ENCODE data around the gene PTPN20. TPM values are rescaled to one million over a fixed set of nuclear protein-coding genes. Genes with fewer than 3 reads are reported as not detected.

PTPN20 gene
- total RNA-seq, 2 experiments from 2014 or later: not detected

- TF ChIP-seq CTCF (conservative IDR thresholded peaks at IDR 0.05; ENCODE audit: low read length) (no peak), EZH2phosphoT487 (IDR thresholded peaks at IDR 0.05; ENCODE audit: borderline replicate concordance, low read depth, low read length) (no peak)
- H3K9me3 ChIP-seq (ENCODE audit: low read length): no peaks in the 10 kb centered on the region
- intact Hi-C loops (cut with micrococcal nuclease; ENCODE audit: unreplicated experiment): no loop called here
- no peak overlapping the region for H3K4me3 ChIP-seq (ENCODE audit: low read depth, low read length, poor library complexity, severe bottlenecking)
- no peak overlapping the region for H3K27ac ChIP-seq (ENCODE audit: low read depth, low read length, poor library complexity, severe bottlenecking)
- BruUV-seq (replicated peaks): no TSS peak
- H4K20me1 ChIP-seq (ENCODE audit: insufficient read depth, low read length): no peaks in the 10 kb centered on the region
- H3K36me3 ChIP-seq (ENCODE audit: insufficient read depth, low read length): no peaks in the 10 kb centered on the region
- H2AFZ ChIP-seq (ENCODE audit: low read length): no peak overlapping the region
- DNase-seq (ENCODE audit: low spot score): no peak
- POLR2A ChIA-PET: no interaction called here
- CTCF ChIA-PET (ENCODE audit: unreplicated experiment): interaction anchor here (1.7 kb wide), 1 partner anchor 287 kb away, joined by 10 read pairs; no protein-coding TSS in a partner anchor
- no peak overlapping the region for H3K4me2 ChIP-seq (ENCODE audit: low read length)
- H3K4me1 ChIP-seq (ENCODE audit: insufficient read depth, low read length, poor library complexity, severe bottlenecking): no peaks in the 10 kb centered on the region
- no peaks in the 10 kb centered on the region for H3K9me2 ChIP-seq (ENCODE audit: insufficient read depth, low read length)
- no peaks in the 10 kb centered on the region for H3K79me2 ChIP-seq (ENCODE audit: insufficient read depth, low read depth, low read length)
Observed at GRCh38 chr10:47025540-47026300, 114.5 kb downstream of the PTPN20 start.

- H3K9me3 ChIP-seq (ENCODE audit: low read length): no peaks in the 10 kb centered on the region
- no peak overlapping the region for H2AFZ ChIP-seq (ENCODE audit: low read length)
- H3K27ac ChIP-seq (ENCODE audit: low read depth, low read length, poor library complexity, severe bottlenecking): no peak overlapping the region
- H3K36me3 ChIP-seq (ENCODE audit: insufficient read depth, low read length): no peaks in the 10 kb centered on the region
- H4K20me1 ChIP-seq (ENCODE audit: insufficient read depth, low read length): no peaks in the 10 kb centered on the region
- BruUV-seq (replicated peaks): no TSS peak
- CTCF ChIA-PET (ENCODE audit: unreplicated experiment): interaction anchor here (0.5 kb wide), 1 partner anchor 117 kb away, joined by 12 read pairs; no protein-coding TSS in a partner anchor
- POLR2A ChIA-PET: no interaction called here
- intact Hi-C loops (cut with micrococcal nuclease; ENCODE audit: unreplicated experiment): no loop called here
- no peak for DNase-seq (ENCODE audit: low spot score)
- no peak for TF ChIP-seq EZH2phosphoT487 (IDR thresholded peaks at IDR 0.05; ENCODE audit: borderline replicate concordance, low read depth, low read length)
- TF ChIP-seq CTCF (conservative IDR thresholded peaks at IDR 0.05; ENCODE audit: low read length): no peak
- no peak overlapping the region for H3K4me3 ChIP-seq (ENCODE audit: low read depth, low read length, poor library complexity, severe bottlenecking)
- no peak overlapping the region for H3K4me2 ChIP-seq (ENCODE audit: low read length)
- no peaks in the 10 kb centered on the region for H3K4me1 ChIP-seq (ENCODE audit: insufficient read depth, low read length, poor library complexity, severe bottlenecking)
- no peaks in the 10 kb centered on the region for H3K79me2 ChIP-seq (ENCODE audit: insufficient read depth, low read depth, low read length)
- no peaks in the 10 kb centered on the region for H3K9me2 ChIP-seq (ENCODE audit: insufficient read depth, low read length)
Observed at GRCh38 chr10:47026301-47027107, 115.3 kb downstream of the PTPN20 start.

All from OCI-LY7 (cell line).